ELF-1 (cell line): ENCODE data around the gene C3AR1.
"Not testable (repeated sequence)": the region's sequence is repeated elsewhere in the genome, so short reads cannot be mapped to it uniquely, and the experiment has no call there.

Source experiments
- DNase-seq: peaks from one replicate; pipeline ENCODE4 v3.0.0-alpha.2; 2016; ENCODE audit warnings: low read depth, low spot score

C3AR1 gene

GRCh38 chr12:8028267-8028666 lies 37.9 kb downstream of the C3AR1 start:
- no peak for DNase-seq

DNA sequence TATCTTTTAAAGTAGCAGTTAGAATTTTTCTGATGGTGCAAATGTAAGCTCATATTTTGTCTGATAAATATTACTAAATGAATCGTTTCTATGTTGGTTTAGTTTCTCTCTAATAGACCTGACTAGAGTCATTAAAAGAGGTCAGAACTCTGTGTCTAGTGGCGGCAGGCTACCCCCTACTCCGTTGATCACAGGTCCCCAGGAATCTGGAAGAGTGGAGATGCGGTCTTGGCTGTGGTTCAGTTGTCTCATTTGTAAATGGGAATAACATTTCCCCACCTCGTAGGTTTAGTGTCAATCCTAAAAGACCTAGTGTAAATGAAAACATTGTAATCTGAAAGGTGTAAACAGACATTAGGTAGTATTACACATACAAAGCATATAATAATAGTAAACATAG lies 38.3 kb downstream of the C3AR1 start:
- no peak for DNase-seq

DNA sequence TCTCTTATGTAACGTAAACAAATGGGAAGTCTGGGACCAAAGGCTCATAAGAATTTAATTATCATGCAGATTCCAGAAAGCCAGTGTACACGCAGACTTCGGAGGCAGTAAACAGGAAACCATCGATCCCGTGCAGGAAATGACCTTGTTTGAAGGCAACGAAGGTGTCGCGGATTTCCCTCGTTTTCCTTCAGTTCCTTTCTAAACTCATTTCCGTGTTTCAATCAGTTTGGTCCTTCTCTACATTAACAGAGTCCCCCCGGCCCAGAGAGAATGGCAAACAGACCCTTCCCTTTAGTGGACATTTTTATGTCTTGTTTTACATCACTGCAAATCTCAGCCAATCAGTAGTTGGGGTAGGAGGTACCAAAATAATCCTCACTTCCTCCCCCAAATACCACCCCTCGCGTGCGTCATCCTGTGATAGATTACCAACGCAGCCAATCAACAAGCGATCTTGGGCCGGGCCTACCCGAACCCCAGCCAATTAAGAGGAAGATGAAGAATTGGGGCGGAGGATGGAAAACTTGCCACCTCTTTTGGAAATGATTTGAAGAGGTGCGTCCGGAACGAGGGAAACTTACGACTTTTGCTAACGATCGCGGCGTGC lies 39.8 kb downstream of the C3AR1 start:
- DNase-seq: peak; percentile 99

- DNase-seq: peak; percentile 94
Observed at GRCh38 chr12:8018666-8019581, 47.2 kb downstream of the C3AR1 start.

GRCh38 chr12:8018213-8018612 lies 47.9 kb downstream of the C3AR1 start:
- DNase-seq: not testable (repeated sequence)

DNA sequence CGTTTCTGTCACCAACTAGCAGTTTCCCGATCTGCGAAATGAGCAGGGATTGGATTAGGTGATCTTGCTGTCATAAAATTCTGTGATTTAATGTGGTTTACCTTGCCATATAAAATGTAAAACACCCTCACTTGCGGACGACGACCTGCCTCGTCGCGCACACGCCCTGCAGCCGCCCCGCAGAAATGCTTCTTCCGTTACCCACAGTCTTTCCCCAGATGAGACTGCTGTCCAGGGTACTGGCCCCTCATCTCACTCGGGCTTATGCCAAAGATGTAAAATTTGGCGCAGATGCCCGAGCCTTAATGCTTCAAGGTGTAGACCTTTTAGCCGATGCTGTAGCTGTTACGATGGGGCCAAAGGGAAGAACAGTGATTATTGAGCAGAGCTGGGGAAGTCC lies 51.3 kb downstream of the C3AR1 start:
- DNase-seq: no peak

- no peak for DNase-seq
Observed at GRCh38 chr12:8012651-8013309, 53.4 kb downstream of the C3AR1 start.

DNA sequence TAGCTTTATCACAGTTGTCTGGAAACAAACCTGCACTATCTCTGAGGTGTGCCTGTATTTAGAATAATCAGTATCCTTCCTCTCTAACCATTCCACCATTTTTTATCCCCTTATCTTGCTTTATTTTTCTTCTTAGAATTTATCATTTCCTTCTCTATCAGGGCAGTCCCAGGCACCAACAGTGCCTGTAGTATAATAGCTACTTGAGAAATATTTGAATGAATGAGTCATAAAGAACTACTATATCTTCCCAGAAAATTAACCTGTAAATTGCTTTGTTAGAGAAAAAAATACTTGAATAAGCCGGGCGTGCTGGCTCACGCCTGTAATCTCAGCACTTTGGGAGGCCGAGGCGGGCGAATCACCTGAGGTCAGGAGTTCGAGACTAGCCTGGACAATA lies 54.8 kb downstream of the C3AR1 start:
- no peak for DNase-seq
